Glutamatergic neuron (in vitro differentiated cells): Measurements from ENCODE around the gene ZNF500. TPM values are rescaled to one million over a fixed set of nuclear protein-coding genes. Genes with fewer than 3 reads are reported as not detected.

ENCODE experiments used
- DNase-seq: peaks from one replicate; pipeline ENCODE4 v3.0.0; 2022
- H3K27ac Mint-ChIP-seq: one replicate; pipeline ENCODE4 v1.8.0; 2020; ENCODE audit warnings: mild to moderate bottlenecking, mixed read lengths, inconsistent platforms; ENCODE audit not compliant: unreplicated experiment
- H3K27me3 Mint-ChIP-seq: one replicate; pipeline ENCODE4 v1.8.0; 2020; ENCODE audit warnings: mild to moderate bottlenecking, moderate library complexity, mixed read lengths, inconsistent platforms; ENCODE audit not compliant: unreplicated experiment
- H3K36me3 Mint-ChIP-seq: one replicate; pipeline ENCODE4 v1.8.0; 2020; ENCODE audit warnings: mild to moderate bottlenecking, mixed read lengths, inconsistent platforms; ENCODE audit not compliant: unreplicated experiment
- H3K4me1 Mint-ChIP-seq: one replicate; pipeline ENCODE4 v1.8.0; 2020; ENCODE audit warnings: mild to moderate bottlenecking, low read depth, mixed read lengths, inconsistent platforms; ENCODE audit not compliant: unreplicated experiment
- H3K4me3 Mint-ChIP-seq: one replicate; pipeline ENCODE4 v1.8.0; 2020; ENCODE audit warnings: mild to moderate bottlenecking, mixed read lengths, inconsistent platforms; ENCODE audit not compliant: unreplicated experiment
- H3K9me3 Mint-ChIP-seq: one replicate; pipeline ENCODE4 v1.8.0; 2020; ENCODE audit warnings: mild to moderate bottlenecking, moderate library complexity, mixed read lengths, inconsistent platforms; ENCODE audit not compliant: unreplicated experiment
- total RNA-seq: library from RNA; stranded (reverse); fragmentation: NEBNext Ultra II Directional; extraction: Animal tissue kit (Norgen Biotek cat#: 25700); gene quantifications from one replicate; pipeline ENCODE4 v1.2.1, GENCODE V29; 2021; ENCODE audit not compliant: unreplicated experiment
- TF ChIP-seq, protein P1 (sequence below): fragments of 200-600 bp; sonication (generic); IDR thresholded peaks from one replicate; pipeline ENCODE4 v1.5.0; 2021; ENCODE audit not compliant: partially characterized antibody, unreplicated experiment

ZNF500 gene
- total RNA-seq, 1 donor from 2014 or later = 19.8 TPM

DNA sequence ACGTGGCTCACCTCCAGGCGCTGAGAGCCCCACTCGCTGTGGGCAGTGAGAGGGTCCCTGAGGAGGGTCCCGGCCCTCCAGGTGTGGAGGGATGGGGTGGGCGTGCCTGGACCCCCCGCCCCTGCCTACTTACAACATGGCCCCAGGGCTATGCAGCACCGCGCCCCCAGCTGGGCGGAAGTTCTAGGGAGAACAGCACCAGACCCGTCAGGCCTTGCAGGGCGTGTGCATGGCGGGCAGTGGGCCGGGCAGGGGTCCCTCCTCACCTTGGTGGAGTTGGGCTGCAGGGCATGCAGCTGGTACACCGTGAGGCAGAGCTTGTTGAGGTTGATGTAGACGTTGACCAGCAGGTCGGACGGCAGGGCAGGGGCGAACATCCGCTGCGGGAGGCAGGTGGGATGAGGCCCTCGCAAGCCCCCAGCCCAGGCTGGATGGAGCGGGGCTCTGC lies 30.9 kb upstream of the ZNF500 start:
- Mint-ChIP-seq H3K9me3 (peaks cover 3% of the 10 kb centered on the region), H3K27me3 (peaks cover 2% of the 10 kb centered on the region), H3K4me1 (peaks cover 8% of the 10 kb centered on the region), H3K4me3 (no peak overlapping the region), H3K36me3 (no peaks in the 10 kb centered on the region), H3K27ac (no peak overlapping the region)
- no peak for DNase-seq
- TF ChIP-seq, protein P1, sequence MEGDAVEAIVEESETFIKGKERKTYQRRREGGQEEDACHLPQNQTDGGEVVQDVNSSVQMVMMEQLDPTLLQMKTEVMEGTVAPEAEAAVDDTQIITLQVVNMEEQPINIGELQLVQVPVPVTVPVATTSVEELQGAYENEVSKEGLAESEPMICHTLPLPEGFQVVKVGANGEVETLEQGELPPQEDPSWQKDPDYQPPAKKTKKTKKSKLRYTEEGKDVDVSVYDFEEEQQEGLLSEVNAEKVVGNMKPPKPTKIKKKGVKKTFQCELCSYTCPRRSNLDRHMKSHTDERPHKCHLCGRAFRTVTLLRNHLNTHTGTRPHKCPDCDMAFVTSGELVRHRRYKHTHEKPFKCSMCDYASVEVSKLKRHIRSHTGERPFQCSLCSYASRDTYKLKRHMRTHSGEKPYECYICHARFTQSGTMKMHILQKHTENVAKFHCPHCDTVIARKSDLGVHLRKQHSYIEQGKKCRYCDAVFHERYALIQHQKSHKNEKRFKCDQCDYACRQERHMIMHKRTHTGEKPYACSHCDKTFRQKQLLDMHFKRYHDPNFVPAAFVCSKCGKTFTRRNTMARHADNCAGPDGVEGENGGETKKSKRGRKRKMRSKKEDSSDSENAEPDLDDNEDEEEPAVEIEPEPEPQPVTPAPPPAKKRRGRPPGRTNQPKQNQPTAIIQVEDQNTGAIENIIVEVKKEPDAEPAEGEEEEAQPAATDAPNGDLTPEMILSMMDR = no peak

DNA sequence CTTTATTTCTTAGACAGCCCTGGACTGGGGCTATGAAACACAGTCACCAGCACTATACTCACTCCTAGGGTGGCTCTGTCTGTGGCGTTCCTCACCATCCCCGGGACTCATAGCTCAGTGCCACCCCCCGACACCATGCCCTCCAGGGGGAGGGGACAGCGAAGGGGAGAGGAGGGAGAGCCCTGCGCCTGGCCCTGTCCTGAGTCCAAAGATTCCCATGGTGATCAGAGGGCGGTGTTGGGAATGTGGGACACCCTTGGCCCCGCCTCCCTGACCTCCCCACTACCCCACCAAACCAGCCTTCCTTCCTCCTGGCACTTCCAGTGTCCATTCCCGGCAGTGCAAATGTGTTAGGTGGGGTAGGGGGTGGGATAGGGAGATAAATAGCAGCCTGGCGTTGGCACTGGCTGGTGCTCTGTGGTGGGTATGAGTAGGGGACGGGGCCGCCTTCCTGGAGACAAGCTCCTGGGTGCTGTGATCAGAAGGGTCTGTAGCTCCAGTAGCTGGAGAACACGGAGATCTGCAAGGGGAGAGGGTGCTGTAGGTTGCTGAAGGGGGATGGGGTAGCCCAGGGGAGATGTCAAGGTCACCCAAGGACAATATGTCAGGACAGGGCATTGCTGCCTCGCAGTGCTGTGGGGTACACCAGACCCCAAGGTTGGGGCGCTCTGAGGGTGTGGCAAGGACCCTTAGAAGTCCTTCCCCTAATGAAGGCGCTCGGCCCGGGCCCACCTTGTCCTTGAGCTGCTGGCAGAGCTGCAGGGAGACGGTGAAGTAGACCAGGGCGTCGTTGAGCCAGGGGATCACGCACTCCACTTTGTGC lies 30.2 kb upstream of the ZNF500 start:
- Mint-ChIP-seq H3K27me3 (peaks cover 2% of the 10 kb centered on the region), H3K36me3 (no peaks in the 10 kb centered on the region), H3K27ac (no peak overlapping the region), H3K9me3 (peaks cover 3% of the 10 kb centered on the region), H3K4me1 (peaks cover 8% of the 10 kb centered on the region), H3K4me3 (no peak overlapping the region)
- TF ChIP-seq, protein P1 = no peak
- DNase-seq = no peak

DNA sequence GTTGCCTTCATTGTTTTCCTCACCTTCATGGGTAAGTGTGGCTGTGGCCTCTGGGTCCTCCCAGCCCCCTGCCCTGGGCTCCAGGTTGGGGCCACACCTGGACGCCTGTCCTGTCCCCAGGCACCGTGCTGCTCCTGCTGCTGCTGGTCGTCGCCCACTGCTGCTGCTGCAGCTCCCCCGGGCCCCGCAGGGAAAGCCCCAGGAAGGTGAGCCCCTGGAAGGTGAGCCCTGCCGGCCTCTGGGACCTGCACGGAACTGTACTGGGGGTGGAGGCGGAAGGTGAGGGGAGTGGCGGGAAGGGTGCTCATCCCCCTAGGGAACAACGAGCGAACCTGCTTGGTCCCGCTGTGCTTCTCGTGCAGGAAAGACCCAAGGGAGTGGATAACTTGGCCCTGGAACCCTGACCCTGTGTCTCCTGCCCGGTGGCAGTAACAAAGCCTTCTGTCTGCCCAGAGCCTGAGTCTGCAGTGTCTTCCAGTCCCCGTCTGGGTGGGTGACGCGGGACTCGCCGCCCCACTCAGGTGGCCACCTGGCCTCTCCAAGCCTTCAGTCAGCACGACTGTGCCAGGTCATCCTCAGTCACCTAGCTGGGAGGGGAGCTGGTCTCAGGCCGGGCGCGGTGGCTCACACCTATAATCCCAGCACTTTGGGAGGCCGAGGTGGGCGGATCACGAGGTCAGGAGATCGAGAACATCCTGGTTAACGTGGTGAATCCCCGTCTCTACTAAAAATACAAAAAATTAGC lies 29.0 kb upstream of the ZNF500 start:
- H3K27me3 Mint-ChIP-seq = peaks cover 2% of the 10 kb centered on the region
- DNase-seq = no peak
- H3K4me3 Mint-ChIP-seq = no peak overlapping the region
- H3K9me3 Mint-ChIP-seq = peaks cover 3% of the 10 kb centered on the region
- H3K36me3 Mint-ChIP-seq = no peaks in the 10 kb centered on the region
- TF ChIP-seq, protein P1 = no peak
- no peak overlapping the region for H3K27ac Mint-ChIP-seq
- H3K4me1 Mint-ChIP-seq = peaks cover 11% of the 10 kb centered on the region

DNA sequence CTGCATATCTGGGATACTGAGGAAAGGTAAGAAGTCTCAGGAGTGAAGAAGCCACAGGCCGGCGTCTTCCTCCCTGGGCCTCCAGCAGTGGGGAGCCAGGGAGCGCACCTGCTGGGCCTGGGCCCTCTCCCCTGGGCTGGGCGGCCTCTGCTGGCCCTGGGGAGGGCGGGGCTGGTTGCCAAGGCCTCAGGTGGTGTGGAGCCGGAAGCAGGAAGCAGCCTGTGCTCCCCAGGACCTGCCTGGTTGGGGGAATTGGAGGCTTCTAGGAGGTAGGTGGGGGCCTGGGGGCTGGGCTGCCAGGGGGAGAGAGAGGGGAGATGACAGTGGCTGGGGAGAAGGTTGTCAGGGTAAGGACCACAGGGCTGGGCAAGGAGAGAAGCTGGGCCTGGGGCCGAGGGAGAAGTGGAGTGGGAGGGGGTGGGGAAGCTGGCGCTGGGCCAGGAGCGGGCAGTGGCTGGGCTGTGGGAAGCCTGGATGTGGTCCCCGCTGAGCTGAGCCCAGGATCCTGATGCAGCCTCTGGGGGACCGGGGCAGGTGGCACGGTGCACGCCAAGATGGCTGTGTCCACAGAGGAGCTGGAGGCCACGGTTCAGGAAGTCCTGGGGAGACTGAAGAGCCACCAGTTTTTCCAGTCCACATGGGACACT lies 28.3 kb upstream of the ZNF500 start, which contains the start of gene SMIM22:
Gene SMIM22, plus strand, starts transcription at position 189 of the 647 bp plus-strand sequence. Its CDS starts 366 bp downstream, at position 555.
- Mint-ChIP-seq H3K27me3 (no peaks in the 10 kb centered on the region), H3K9me3 (peaks cover 2% of the 10 kb centered on the region), H3K36me3 (no peaks in the 10 kb centered on the region), H3K4me1 (peaks cover 6% of the 10 kb centered on the region), H3K27ac (no peak within 1 kb of the TSS), H3K4me3 (no peak within 1 kb of the TSS)
- DNase-seq = no peak
- TF ChIP-seq, protein P1 = no peak
